NCI-H2107 (cell line): ENCODE data around the gene MTCL1.

Experiments
- DNase-seq: peaks from one replicate; lab custom pipeline; 2025; lab: John Stamatoyannopoulos, UW

MTCL1 gene

GRCh38 chr18:8771930-8772329 is 66.6 kb downstream of the MTCL1 start:
- no peak for DNase-seq

DNA sequence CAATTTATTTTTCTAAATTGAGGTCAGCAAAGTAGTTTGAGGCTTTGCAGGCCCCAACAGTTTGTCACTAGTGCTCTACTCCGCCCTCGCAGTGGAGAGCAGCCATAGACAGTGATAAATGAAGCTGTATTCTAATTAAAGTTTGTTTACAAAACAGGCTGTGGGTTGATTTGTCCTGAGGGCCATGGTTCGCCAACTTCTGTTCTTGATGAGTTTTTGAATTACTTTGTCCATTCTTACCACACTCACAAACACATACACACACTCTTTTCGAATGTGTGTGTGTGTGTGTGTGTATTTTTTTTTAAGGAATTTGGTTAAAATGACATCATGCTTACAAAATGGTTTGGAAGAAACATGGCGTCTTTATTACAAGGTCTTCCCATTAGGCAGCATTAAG is 68.6 kb downstream of the MTCL1 start:
- no peak for DNase-seq

DNA sequence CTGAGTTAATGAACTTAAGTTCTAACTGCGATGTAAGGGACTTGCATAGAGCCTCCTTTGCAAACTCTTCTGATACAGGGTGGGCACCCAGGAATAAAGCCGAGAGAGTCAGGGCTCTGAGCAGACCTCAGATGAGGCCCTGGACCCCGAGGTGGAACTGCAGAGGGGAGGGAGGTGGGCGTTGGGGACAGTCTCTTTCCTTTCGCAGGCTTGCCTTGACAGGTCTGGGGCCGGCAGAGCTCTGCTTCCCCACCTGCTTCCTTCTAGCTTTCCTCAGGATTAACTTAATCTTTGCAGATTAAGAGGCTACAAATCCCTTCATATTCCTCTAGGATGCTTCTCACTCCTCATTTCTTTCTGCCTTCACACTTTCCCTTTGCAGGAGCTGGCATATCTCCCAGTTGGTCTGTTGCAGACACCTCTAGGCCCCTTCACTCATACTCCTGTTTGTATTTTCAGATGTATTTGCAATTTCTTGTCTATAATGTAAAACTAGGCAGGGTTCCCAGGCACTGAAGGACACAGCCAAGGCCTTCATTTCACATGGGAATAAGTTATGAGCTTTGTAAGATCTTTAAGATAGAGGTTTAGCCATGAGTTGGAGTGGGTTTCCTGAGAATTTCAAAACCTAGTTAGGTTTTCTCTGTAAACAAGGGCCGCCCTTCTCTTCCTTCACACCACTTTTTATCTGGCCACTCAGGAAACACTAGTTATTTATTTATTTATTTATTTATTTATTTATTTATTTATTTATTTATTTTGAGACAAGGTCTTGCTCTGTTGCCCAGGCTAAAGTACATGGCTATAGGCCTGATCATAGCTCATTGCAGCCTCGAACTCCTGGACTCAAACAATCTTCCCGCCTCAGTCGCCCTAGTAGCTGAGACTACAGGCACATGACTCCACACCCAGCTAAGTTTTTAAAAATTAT is 70.9 kb downstream of the MTCL1 start:
- no peak for DNase-seq

DNA sequence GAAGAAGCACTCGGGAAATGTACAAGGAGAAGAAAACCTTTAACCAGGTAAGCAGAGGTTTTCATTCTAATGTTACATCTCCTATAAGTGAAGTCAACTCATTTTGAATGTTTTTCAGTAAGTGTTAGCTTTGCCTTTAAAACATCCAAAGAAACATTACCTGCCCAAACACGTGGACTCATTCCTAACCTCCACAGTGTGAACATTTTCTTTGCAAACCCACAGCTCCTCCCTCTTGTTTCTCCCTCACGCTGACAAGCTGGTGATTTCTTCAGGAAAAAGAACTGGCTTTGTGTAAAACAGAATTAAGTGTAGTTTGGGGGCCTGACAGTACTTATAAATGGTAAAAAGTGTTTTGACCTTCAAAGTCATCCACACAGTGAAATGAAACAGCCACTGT is 72.5 kb downstream of the MTCL1 start:
- no peak for DNase-seq

DNA sequence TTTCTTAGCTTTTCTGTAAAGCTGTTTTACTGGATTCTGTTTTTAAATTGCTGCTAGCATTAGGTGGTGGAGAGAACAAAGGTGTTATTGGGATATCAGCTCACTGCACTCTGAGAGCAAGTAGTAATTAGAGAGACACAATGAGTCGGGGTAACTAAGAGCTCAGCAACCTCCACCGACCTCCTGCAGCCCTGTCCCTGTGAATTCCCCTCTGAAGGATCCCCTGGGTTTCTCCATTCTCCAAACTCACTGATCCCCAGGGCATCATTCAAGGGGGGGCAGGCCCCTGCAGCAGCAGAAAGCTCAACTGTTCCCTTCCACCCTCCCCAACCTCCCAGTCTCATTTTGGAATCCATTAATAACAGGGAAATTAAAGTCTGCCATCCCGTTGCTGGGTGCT is 73.0 kb downstream of the MTCL1 start:
- DNase-seq = no peak

DNA sequence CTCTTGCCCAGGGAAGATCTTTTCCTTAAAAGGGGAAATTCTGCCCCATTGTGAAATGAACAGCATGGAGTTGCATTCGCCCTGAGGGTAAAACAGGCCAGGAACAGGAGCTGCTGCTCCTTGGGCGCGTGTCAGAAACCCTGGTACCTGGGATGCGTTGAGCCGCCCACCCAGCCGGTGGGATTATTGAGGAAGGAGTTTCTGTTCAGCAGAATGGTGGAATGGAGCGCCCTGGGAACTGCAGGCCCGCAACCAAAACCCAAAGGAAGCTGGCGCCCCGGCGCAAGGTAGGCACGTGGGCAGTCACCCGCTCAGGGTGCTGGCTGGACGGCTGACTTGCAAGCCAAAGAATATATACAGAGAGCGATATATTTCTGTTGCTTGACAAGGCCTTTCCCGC is 73.5 kb downstream of the MTCL1 start:
- no peak for DNase-seq

DNA sequence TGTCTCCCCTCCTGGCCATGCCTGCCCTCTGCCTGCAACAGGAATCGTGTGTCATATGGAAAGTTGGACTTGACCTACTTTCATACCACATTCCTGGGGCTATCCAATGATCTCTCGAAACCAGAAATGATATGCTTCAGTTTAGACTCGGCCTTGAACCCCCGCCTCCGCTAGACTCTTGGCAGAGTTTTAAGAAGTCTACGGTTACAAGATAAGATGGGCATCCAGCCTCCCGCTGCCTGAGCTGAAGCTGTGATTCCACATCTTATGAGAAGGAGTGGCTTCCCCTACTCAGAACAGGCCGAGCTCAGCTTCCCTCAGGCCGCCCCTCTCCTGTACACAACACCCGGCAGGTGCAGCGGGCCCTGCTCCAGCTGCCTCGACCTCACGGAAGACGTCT is 73.9 kb downstream of the MTCL1 start:
- DNase-seq = no peak

DNA sequence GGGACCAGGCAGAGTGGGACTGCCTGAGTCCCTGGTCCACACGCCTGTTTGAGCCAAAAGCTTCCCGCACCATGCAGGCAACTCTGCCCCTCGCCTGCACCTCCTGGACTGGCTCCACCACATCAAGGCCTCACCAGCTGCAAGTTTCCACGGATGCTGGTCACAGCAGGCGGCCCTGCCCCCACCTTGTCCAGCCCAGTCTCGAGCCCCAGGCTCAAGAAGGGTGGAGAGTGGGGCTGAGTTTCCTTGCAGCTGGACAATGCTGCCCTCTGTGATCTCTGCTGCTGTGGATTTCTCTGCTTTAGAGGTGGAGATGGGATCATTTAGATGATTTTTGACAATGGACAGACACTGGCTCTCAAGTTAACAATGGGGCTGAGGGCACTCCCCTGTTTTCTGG is 74.9 kb downstream of the MTCL1 start:
- DNase-seq = no peak

DNA sequence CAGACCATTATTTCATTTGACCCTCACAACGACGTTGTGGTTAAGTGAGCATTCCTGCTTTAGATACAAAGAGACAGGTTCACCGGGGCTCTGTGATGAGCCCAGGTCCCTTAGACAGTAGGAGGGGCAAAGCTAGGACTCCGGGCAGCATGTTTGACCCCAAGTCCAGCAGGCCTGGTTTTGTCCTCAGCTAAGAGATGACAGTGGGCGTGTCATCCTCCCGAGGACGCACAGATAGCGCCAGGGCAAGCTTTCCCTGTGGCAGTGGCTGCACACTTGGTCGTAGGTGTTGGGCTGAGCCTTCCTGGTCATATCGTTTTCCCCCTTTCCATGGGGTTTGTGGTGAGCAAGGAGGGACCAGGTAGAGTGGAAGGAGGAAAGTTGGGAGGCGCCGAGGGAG is 76.3 kb downstream of the MTCL1 start:
- DNase-seq = no peak

GRCh38 chr18:8783335-8783993 is 78.1 kb downstream of the MTCL1 start:
- DNase-seq = no peak

GRCh38 chr18:8783994-8784530 is 78.7 kb downstream of the MTCL1 start:
- DNase-seq = no peak

- DNase-seq = no peak
Observed at GRCh38 chr18:8785261-8785660, 79.9 kb downstream of the MTCL1 start.

GRCh38 chr18:8785855-8786482 is 80.6 kb downstream of the MTCL1 start:
- DNase-seq = no peak

DNA sequence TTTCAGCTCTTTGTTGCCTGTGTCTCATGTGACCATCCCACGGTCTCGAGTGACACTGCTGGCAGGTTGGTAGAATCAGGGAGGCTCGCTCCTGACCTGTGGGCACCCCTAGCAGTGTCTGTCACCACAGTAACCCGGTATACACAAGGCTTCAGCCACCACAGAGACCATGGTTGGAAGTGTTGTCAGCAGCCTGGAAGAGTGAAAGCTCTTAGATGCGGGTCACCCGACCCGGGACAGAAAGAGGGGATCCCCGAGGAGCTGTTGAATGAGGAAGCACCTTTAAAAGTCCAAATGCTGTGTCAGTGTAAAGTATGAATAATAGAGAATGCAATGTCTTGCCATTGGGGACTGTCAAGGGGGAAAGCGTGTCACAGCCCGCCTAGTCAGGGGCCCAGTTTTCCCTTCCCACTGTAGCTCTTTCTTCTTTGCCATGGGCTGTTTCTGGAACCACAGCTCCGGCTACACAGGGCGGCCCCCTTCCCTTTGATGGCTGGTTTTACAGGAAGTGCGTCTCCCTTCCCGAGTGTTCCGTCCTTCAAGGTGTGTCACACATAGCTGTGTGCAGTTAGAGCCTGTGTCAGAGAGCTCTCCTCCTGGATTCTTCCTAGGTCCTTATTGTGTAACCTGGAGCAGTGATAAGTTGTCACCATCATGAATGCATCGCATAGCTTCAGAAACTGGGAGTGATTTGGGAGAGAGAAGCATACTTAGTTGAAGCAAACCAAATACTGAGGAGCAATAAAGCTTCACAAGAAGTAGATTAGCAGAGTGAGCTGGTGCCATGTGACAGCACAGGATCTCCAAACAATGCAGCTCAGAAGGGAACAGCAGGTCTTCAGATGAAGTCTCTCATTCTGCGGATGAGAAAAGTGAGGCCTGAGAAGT is 81.4 kb downstream of the MTCL1 start:
- no peak for DNase-seq

GRCh38 chr18:8787371-8787670 is 82.0 kb downstream of the MTCL1 start:
- no peak for DNase-seq

- no peak for DNase-seq
Observed at GRCh38 chr18:8787794-8788193, 82.4 kb downstream of the MTCL1 start.

DNA sequence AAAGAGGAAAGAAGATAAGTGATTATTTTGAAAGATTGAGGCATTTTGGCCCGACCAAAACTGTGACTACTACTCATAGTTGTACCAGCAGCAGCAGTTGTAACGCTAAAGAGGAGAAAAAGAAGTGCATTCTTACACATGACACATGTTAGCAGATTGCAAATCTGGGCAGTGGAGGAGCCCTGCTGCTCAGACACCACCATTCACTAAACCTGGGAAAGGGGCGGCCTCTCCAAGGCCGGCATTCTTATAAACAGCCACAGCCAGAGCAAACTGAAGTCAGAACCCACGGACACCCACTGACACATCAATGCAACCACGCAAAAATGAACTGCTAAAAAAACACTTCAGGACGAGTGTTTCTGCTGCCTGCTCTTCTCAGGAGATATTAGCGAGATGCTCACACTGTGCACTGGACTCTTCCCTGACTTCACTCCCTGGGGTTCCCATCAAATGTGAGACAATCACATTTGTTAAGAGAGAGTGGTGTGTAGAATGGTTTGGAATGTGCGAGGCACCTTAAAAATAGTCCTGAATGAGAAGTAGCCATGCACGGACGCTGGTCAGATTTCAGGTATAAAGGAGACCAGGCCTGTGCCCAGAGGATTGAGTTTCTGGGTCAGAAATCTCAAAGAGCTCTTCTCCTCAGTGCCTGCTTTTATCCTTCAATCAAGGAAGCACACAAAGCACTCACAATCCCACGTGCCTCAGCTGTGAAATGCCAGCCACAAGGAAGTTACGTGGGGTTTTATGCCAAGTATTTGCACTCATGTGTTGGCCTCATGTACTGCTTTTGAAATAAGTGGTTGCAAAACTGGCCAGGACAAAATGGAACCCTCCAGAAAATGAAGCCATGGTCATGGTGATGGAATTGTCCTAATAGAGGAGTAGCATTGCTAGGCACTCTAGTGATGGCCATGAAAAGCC is 83.4 kb downstream of the MTCL1 start:
- no peak for DNase-seq

GRCh38 chr18:8791171-8791651 is 85.9 kb downstream of the MTCL1 start:
- DNase-seq = no peak

GRCh38 chr18:8792688-8793316 is 87.4 kb downstream of the MTCL1 start:
- no peak for DNase-seq
